ENCODE measurements around the gene TBX21. TPM values are rescaled to one million over a fixed set of nuclear protein-coding genes. Genes with fewer than 3 reads are reported as not detected.

TBX21 gene, protein sequence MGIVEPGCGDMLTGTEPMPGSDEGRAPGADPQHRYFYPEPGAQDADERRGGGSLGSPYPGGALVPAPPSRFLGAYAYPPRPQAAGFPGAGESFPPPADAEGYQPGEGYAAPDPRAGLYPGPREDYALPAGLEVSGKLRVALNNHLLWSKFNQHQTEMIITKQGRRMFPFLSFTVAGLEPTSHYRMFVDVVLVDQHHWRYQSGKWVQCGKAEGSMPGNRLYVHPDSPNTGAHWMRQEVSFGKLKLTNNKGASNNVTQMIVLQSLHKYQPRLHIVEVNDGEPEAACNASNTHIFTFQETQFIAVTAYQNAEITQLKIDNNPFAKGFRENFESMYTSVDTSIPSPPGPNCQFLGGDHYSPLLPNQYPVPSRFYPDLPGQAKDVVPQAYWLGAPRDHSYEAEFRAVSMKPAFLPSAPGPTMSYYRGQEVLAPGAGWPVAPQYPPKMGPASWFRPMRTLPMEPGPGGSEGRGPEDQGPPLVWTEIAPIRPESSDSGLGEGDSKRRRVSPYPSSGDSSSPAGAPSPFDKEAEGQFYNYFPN
- total RNA-seq (under 1 TPM; 0.12 to 0.36 (median 0.19) TPM), polyA plus RNA-seq (under 1 TPM in 2 of 3 donors, not detected in 1; 0.04 to 0.12 TPM)
- long read RNA-seq, donor 1 = 0 reads
- long read RNA-seq, donor 2 = 0 reads

DNA sequence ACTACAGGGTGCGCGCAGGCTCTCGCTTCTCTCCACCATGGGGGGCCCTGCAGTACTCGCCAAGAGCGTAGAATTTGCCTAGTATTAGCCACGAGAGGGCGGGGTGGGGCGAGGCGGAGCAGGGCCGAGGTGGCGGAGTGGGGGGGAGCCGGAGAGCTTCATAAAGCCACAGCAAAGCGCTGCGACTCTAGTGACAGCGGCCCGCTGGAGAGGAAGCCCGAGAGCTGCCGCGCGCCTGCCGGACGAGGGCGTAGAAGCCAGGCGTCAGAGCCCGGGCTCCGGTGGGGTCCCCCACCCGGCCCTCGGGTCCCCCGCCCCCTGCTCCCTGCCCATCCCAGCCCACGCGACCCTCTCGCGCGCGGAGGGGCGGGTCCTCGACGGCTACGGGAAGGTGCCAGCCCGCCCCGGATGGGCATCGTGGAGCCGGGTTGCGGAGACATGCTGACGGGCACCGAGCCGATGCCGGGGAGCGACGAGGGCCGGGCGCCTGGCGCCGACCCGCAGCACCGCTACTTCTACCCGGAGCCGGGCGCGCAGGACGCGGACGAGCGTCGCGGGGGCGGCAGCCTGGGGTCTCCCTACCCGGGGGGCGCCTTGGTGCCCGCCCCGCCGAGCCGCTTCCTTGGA, at the start of gene TBX21:
TSS of gene TBX21 (plus strand) at position 190 of the 627 bp plus-strand sequence. CDS start at position 409, 219 bp downstream.
- Histone ChIP-seq H3K36me3 (ENCODE audit: insufficient read depth in 1 of 2, low read depth in 1 of 2) (no peaks in the 10 kb centered on the region), H3K9me3 (no peaks in the 10 kb centered on the region), H3K4me3 (peak within 1 kb of the TSS; percentile 62), H3K27ac (no peak within 1 kb of the TSS), H3K4me1 (peaks cover 4% of the 10 kb centered on the region), H3K27me3 (ENCODE audit: insufficient read depth in 3 of 3, low read length in 2 of 3) (peaks cover 0 to 44% (median 12%) of the 10 kb centered on the region in 3 donors)
- TF ChIP-seq, protein P1, sequence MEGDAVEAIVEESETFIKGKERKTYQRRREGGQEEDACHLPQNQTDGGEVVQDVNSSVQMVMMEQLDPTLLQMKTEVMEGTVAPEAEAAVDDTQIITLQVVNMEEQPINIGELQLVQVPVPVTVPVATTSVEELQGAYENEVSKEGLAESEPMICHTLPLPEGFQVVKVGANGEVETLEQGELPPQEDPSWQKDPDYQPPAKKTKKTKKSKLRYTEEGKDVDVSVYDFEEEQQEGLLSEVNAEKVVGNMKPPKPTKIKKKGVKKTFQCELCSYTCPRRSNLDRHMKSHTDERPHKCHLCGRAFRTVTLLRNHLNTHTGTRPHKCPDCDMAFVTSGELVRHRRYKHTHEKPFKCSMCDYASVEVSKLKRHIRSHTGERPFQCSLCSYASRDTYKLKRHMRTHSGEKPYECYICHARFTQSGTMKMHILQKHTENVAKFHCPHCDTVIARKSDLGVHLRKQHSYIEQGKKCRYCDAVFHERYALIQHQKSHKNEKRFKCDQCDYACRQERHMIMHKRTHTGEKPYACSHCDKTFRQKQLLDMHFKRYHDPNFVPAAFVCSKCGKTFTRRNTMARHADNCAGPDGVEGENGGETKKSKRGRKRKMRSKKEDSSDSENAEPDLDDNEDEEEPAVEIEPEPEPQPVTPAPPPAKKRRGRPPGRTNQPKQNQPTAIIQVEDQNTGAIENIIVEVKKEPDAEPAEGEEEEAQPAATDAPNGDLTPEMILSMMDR (IDR thresholded peaks at IDR 0.05) = no peak
- intact Hi-C loops (cut with DNase I) = no loop called here
- ATAC-seq = peak; percentile 60 to 90 (median 78)
- WGBS, 3 donors = 1 to 2% (median 2%) methylated on average over 39 to 73 of the region's 73 CpGs
- peak; percentile 67 to 83 for DNase-seq

DNA sequence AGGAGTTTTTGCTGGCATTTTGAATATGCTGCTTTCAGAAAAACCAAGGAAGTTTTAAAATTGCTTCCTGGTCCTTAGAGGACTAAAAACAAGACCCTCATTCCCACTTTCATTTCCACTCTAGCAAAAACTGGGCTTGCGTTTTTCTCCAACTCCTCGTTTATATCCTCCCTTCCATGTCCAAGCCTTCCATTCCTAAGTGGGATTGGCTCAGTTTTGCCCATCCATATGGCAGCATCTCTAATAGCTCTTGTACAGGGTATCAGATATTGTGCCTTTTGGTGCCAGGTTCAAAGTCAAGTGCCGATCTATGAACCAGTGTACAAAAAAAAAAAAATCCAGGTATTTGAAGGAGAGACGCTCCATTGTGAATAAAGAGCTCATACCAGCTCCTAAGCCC, 49.0 kb upstream of the TBX21 start:
- intact Hi-C loops (cut with DNase I) = no loop called here
- DNase-seq (no peak), ATAC-seq (no peak)
- Histone ChIP-seq H3K27me3 (ENCODE audit: insufficient read depth in 3 of 3, low read length in 2 of 3) (no peaks in the 10 kb centered on the region), H3K9me3 (no peaks in the 10 kb centered on the region), H3K4me3 (no peak overlapping the region), H3K36me3 (ENCODE audit: insufficient read depth in 1 of 2, low read depth in 1 of 2) (peaks cover 14 to 58% of the 10 kb centered on the region in 2 donors), H3K4me1 (peaks cover 30% of the 10 kb centered on the region), H3K27ac (no peak overlapping the region)
- TF ChIP-seq, protein P1 (IDR thresholded peaks at IDR 0.05) = no peak
- WGBS, 3 donors = 87 to 92% (median 91%) methylated on average over 4 of the region's 4 CpGs

DNA sequence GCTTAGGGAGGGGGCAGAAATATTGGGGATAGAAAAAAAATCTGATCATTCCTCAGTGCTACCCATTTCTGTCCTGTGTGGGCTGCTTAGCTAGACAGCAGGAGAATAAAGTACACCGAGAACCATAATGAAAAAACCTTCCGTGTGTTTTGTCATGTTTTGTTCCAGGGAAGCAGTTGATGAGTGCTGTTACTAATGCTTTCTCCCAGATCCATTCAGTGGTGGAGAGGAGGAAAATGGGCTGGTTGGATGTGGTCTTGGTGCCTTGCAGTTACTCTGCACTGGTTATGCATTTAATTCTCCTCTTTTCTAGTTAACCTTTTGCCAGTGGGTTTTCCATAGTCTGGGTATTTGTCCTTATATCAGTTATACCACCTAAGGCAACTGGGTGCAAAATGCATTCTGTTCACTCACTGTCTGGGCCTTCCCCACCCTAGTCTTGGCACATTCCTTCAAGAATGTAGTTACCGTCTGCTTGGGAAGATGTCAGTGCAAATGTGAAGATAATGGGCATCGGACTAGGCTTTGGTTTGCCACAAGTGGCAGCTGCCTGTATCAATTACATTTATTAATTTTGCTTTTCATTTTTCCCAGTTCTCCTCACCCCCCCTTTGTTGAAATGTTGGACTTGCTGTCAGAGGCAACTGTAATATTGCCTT, 48.4 kb upstream of the TBX21 start:
- Histone ChIP-seq H3K27me3 (ENCODE audit: insufficient read depth in 3 of 3, low read length in 2 of 3) (no peaks in the 10 kb centered on the region), H3K9me3 (no peaks in the 10 kb centered on the region), H3K36me3 (ENCODE audit: insufficient read depth in 1 of 2, low read depth in 1 of 2) (peaks cover 11 to 52% of the 10 kb centered on the region in 2 donors), H3K27ac (no peak overlapping the region), H3K4me1 (peaks cover 30% of the 10 kb centered on the region), H3K4me3 (no peak overlapping the region)
- intact Hi-C loops (cut with DNase I) = no loop called here
- TF ChIP-seq, protein P1 (IDR thresholded peaks at IDR 0.05) = no peak
- 59 to 79% (median 61%) methylated on average over 4 of the region's 4 CpGs for WGBS, 3 donors
- ATAC-seq = no peak
- DNase-seq = no peak

DNA sequence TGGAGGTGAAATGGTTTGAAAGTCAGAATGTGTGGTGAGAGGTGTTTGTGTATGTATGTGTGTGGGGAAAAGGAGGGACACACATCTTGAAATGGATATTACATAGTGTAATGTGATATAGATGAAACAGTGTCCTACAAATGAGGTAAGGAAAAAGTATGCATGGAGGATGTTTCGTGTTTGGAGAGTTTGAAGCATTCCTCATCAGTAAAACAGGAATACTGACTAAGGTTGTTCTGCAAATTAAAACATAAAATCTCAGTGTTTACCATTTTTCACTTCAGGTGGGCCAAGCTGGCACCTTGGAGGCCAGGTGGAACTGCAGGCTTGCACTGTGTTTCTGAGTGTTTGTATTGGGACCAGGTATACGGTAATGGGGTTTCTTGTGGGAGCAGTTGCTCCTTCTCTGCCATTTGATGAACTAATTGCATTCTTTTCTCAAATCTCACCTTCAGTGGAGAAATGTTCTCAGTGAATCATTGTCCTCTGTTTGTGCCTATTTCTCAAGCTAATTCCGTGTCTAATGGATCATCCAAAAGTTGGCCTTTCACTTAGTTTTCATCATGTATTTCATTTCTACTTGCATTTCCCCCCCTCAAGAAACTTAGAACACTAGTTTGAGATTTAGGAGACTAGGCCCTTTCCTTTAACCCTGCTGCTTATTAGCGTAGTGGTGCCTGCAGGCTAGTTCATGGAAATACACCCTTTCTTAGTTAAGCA, 47.3 kb upstream of the TBX21 start:
- 55 to 84% (median 57%) methylated on average over 4 of the region's 4 CpGs for WGBS, 3 donors
- TF ChIP-seq, protein P1 (IDR thresholded peaks at IDR 0.05) = no peak
- peaks cover 30% of the 10 kb centered on the region for H3K4me1 ChIP-seq
- no peak overlapping the region for H3K4me3 ChIP-seq
- no peaks in the 10 kb centered on the region for H3K27me3 ChIP-seq (ENCODE audit: insufficient read depth in 3 of 3, low read length in 2 of 3)
- no peaks in the 10 kb centered on the region for H3K9me3 ChIP-seq
- DNase-seq (no peak), ATAC-seq (peak in 1 of 4 donors; percentile 50)
- intact Hi-C loops (cut with DNase I) = no loop called here
- H3K36me3 ChIP-seq (ENCODE audit: insufficient read depth in 1 of 2, low read depth in 1 of 2) = peaks cover 7 to 41% of the 10 kb centered on the region in 2 donors
- H3K27ac ChIP-seq = no peak overlapping the region

All from psoas muscle (tissue), 8 donors.